Kidney (tissue), 14 donors: ENCODE measurements around the gene RAB3D. TPM values are rescaled to one million over a fixed set of nuclear protein-coding genes. Genes with fewer than 3 reads are reported as not detected.

ENCODE experiments used
- DNase-seq, 5 donors: peaks; one replicate each; pipeline ENCODE4 v3.0.0-alpha.2; 2013 to 2020
- FAIRE-seq: peaks from 2 replicates; lab custom pipeline; 2012; peaks lifted over from hg19 to GRCh38; lab: Jason Lieb, UNC
- H3K27ac ChIP-seq, 2 donors: one replicate each; pipeline ENCODE4 v1.7.0; 2013; ENCODE audit warnings: low read depth in 2 of 2, low read length in 2 of 2, inconsistent platforms in 1 of 2
- H3K27me3 ChIP-seq: one replicate; pipeline ENCODE4 v1.7.1; 2013; ENCODE audit warnings: low read length, inconsistent platforms; ENCODE audit not compliant: control insufficient read depth, insufficient read depth
- H3K36me3 ChIP-seq, 3 donors: one replicate each; pipeline versions ENCODE4 v1.7.0 to v1.7.1; 2013; ENCODE audit warnings: low read length in 3 of 3, control low read depth in 1 of 3, inconsistent platforms in 1 of 3; ENCODE audit not compliant: insufficient read depth in 3 of 3, control insufficient read depth in 2 of 3
- H3K4me1 ChIP-seq, 3 donors: one replicate each; pipeline versions ENCODE4 v1.7.0 to v1.7.1; 2013; ENCODE audit warnings: low read length in 3 of 3, inconsistent platforms in 1 of 3, low read depth in 1 of 3; ENCODE audit not compliant: control insufficient read depth in 2 of 3, insufficient read depth in 2 of 3
- H3K4me3 ChIP-seq, 3 donors: one replicate each; pipeline versions ENCODE4 v1.7.0 to v1.8.1; 2013; ENCODE audit warnings: low read length in 3 of 3, control low read depth in 1 of 3, inconsistent platforms in 1 of 3
- H3K9ac ChIP-seq, 3 donors: one replicate each; pipeline versions ENCODE4 v1.7.0 to v1.7.1; 2013; ENCODE audit warnings: low read length in 3 of 3, control low read depth in 1 of 3, inconsistent platforms in 1 of 3
- H3K9me3 ChIP-seq, 3 donors: one replicate each; pipeline versions ENCODE4 v1.7.0 to v1.7.1; 2013; ENCODE audit warnings: low read length in 3 of 3, control low read depth in 1 of 3, inconsistent platforms in 1 of 3; ENCODE audit not compliant: control insufficient read depth in 2 of 3, insufficient read depth in 1 of 3
- CTCF ChIP-seq: IDR thresholded peaks from 3 replicates; pipeline ENCODE4 v1.5.1; 2012; ENCODE audit warnings: mild to moderate bottlenecking, moderate library complexity, borderline replicate concordance; ENCODE audit not compliant: insufficient read depth; ENCODE audit errors: extremely low read depth
- intact Hi-C: fragments of 100-400 bp; cut with DNase I; formaldehyde crosslinking; loops from one replicate; pipeline ENCODE4 v1.11.1; 2022
- polyA plus RNA-seq: library from polyadenylated mRNA; stranded (reverse); fragments of 350-450 nt; fragmentation: Illumina TruSeq; extraction: RNeasy Lipid Tissue Mini Kit (QIAGEN cat#74804); gene quantifications from one replicate; pipeline ENCODE4 v1.2.3, GENCODE V29; 2014; ENCODE audit warnings: low read depth, low replicate concordance; ENCODE audit not compliant: insufficient read depth
- total RNA-seq: library from RNA; stranded (reverse); fragmentation: NEBNext Ultra II Directional; extraction: Animal tissue kit (Norgen Biotek cat#: 25700); gene quantifications from one replicate; pipeline ENCODE4 v1.2.1, GENCODE V29; 2021
- donor health status: control.
- donor health status: control.
- donor health status: control.
- donor health status: control.
- donor health status: control.
- donor health status: DM: yes; HTN: yes; CAD: no.
- donor health status: Normal renal cell carcinoma (clear cell type).

RAB3D gene
- total and polyA plus RNA-seq, 2 donors from 2014 or later = 8.3 to 80.4 TPM

GRCh38 chr19:11375143-11375948, 35.9 kb upstream of the RAB3D start:
- Histone ChIP-seq H3K9me3 (no peaks in the 10 kb centered on the region), H3K9ac (peak overlapping the region; percentile 62 to 92 (median 85)), H3K4me1 (peaks cover 0 to 25% (median 0%) of the 10 kb centered on the region in 3 donors), H3K27ac (peak overlapping the region; percentile 87 to 93), H3K4me3 (peak overlapping the region; percentile 69 to 87 (median 84)), H3K27me3 (no peaks in the 10 kb centered on the region), H3K36me3 (no peaks in the 10 kb centered on the region)
- intact Hi-C loops = no loop called here
- TF ChIP-seq CTCF = no peak
- no peak for FAIRE-seq
- peak in 4 of 5 donors; percentile 69 to 91 (median 82) for DNase-seq

- intact Hi-C loops = no loop called here
- no peak for TF ChIP-seq CTCF
- Histone ChIP-seq H3K4me1 (peaks cover 0 to 23% (median 0%) of the 10 kb centered on the region in 3 donors), H3K9me3 (no peaks in the 10 kb centered on the region), H3K4me3 (peak within 1 kb of the TSS; percentile 69 to 87 (median 84)), H3K27ac (peak within 1 kb of the TSS; percentile 87 to 98), H3K27me3 (no peaks in the 10 kb centered on the region), H3K9ac (peak within 1 kb of the TSS; percentile 62 to 92 (median 85)), H3K36me3 (no peaks in the 10 kb centered on the region)
- FAIRE-seq = peak; percentile 99
- peak; percentile 99 to 100 (median 99) for DNase-seq
Observed at GRCh38 chr19:11374433-11375142, 35.1 kb upstream of the RAB3D start, which contains the start of gene SWSAP1. Gene SWSAP1, plus strand, starts transcription at chr19:11374666. Its CDS starts 15 bp downstream, at chr19:11374681.

- intact Hi-C loops = no loop called here
- Histone ChIP-seq H3K27me3 (no peaks in the 10 kb centered on the region), H3K4me1 (peaks cover 0 to 23% (median 0%) of the 10 kb centered on the region in 3 donors), H3K36me3 (no peaks in the 10 kb centered on the region), H3K27ac (peak overlapping the region in 1 of 2 donors; percentile 98), H3K9me3 (no peaks in the 10 kb centered on the region), H3K9ac (peak overlapping the region; percentile 2 to 43 (median 8)), H3K4me3 (peak overlapping the region; percentile 61 to 85 (median 69))
- DNase-seq (peak in 1 of 5 donors; percentile 59), FAIRE-seq (no peak)
- TF ChIP-seq CTCF = no peak
Observed at GRCh38 chr19:11373885-11374432, 34.5 kb upstream of the RAB3D start.
